GM18517 (cell line): ENCODE measurements around the gene PEX11G.

ENCODE experiments used
- ATAC-seq: cut with Tn5 transposase; IDR thresholded peaks from one replicate; pipeline ENCODE4 v1.9.1; 2021; ENCODE audit warnings: mild to moderate bottlenecking, moderate library complexity; ENCODE audit not compliant: unreplicated experiment

Gene PEX11G

DNA sequence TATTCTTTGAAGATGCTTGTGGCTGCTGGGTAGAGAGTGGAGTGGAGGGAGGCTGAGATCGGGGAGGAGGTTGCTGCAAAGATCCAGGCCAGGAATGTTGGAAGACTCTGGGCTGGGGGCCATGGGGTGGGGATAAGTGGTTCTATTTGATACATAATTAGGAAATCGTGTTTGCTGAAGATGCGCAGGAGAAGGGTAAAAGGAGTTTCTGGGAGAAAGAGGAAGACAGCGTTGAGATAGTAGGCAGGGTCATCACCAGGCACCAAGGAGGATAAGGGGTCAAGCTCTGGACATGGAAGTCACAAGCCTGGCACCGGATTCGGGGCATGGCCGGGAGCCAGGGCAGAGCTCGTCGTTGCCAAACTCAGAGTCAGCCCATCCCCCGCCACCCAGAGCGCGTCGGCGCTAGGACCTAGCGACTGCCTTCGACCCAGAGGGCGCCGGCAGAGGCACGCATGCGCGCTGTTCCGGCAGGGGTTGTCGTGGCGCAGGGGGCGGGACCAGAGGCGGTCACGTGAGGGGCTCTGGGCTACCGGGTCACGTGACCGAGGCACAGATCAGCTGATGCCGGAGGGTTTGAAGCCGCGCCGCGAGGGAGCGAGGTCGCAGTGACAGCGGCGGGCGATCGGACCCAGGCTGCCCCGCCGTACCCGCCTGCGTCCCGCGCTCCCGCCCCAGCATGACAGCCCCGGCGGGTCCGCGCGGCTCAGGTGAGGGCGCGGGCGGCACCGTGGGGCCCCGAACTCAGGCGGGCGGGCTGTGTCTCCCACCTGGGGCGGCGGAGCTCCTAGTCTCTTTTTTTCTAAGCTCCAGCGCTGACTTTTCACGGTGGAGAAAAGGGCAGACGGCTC lies 33.5 kb upstream of the PEX11G start, which contains the start of gene MCOLN1:
TSS of gene MCOLN1 (plus strand) at position 553 of the 851 bp plus-strand sequence. CDS start at position 680, 127 bp downstream.
- peak; percentile 86 for ATAC-seq

DNA sequence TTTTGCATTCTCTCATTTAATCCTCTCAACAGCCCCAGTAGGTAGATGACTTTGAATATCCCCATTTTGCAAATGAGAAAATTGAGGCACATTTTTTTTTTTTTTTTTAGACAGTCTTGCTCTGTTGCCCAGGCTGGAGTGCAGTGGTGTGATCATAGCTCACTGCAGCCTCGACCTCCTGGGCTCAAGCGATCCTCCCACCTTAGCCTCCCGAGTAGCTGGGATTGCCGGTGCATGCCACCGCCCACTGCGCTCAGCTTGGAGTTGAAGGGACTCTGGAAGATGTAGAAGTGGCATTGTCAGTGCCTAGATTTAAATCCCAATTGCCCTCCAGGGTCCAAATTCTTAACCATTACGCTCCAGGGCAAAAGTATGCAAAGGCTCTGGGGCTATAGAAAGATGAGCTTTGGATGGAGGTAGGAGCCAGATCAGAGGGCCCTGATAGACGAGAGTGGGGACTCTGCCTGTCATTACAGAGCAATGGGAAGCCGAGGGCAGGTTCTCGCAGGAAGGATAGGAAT lies 32.8 kb upstream of the PEX11G start:
- no peak for ATAC-seq

DNA sequence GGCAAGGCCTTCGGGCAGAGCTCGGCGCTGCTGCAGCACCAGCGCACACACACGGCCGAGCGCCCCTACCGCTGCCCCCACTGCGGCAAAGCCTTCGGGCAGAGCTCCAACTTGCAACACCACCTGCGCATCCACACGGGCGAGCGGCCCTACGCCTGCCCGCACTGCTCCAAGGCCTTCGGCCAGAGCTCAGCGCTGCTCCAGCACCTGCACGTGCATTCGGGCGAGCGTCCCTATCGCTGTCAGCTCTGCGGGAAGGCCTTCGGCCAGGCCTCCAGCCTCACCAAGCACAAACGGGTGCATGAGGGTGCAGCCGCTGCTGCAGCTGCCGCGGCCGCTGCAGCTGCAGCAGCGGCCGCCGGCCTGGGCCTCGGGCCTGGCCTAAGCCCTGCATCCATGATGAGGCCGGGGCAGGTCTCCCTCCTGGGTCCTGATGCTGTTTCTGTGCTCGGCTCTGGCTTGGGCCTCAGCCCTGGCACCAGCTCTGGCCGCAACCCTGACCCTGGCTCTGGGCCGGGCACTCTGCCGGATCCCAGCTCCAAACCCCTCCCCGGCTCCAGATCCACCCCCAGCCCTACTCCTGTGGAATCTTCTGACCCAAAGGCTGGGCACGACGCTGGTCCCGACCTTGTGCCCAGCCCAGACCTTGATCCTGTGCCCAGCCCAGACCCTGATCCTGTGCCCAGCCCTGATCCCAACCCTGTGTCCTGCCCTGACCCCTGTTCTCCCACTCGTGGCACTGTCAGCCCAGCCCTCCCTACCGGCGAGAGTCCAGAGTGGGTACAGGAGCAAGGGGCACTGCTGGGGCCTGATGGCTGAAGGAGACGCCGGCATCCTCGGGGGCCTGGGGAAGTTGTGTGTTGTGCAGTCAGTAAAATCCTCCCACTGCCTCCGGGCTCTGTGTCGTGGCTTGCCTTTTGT lies 31.6 kb upstream of the PEX11G start:
- ATAC-seq: no peak

- no peak for ATAC-seq
Measured at GRCh38 chr19:7519361-7520130, 30.7 kb upstream of the PEX11G start.

DNA sequence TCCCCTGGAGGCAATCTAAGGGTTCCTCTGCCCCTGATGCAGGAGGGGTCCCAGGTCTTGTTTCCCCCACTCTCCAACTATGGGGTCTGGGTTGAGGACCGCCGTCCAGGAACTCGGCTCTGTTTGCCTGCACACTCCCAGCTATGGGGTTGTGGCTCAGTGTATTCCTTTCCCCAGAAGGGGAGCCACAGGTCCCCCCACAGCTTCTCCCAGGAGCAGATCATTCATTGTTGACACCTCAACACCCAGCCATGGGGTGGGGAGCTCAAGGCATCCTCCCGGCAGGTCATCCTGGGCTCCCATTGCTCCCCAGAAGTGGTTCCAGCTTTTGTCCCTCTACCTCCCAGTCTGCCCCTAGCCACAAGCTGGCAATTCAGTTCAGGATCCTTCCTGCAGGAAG lies 28.0 kb upstream of the PEX11G start:
- ATAC-seq: no peak

- no peak for ATAC-seq
Measured at GRCh38 chr19:7516333-7516732, 27.5 kb upstream of the PEX11G start.

GRCh38 chr19:7515645-7516151 lies 26.9 kb upstream of the PEX11G start, which contains the start of gene ZNF358:
TSS of gene ZNF358 (plus strand) at chr19:7516103. CDS start at chr19:7519243, 3,140 bp downstream.
- ATAC-seq: no peak

- ATAC-seq: no peak
Measured at GRCh38 chr19:7515110-7515644, 26.3 kb upstream of the PEX11G start.

GRCh38 chr19:7513809-7514642 lies 25.2 kb upstream of the PEX11G start:
- no peak for ATAC-seq

GRCh38 chr19:7512400-7512851 lies 23.6 kb upstream of the PEX11G start:
- no peak for ATAC-seq

GRCh38 chr19:7509625-7510024 lies 20.8 kb upstream of the PEX11G start:
- ATAC-seq: no peak

GRCh38 chr19:7507884-7508283 lies 19.0 kb upstream of the PEX11G start:
- ATAC-seq: no peak

- no peak for ATAC-seq
Measured at GRCh38 chr19:7506385-7507328, 17.8 kb upstream of the PEX11G start.

DNA sequence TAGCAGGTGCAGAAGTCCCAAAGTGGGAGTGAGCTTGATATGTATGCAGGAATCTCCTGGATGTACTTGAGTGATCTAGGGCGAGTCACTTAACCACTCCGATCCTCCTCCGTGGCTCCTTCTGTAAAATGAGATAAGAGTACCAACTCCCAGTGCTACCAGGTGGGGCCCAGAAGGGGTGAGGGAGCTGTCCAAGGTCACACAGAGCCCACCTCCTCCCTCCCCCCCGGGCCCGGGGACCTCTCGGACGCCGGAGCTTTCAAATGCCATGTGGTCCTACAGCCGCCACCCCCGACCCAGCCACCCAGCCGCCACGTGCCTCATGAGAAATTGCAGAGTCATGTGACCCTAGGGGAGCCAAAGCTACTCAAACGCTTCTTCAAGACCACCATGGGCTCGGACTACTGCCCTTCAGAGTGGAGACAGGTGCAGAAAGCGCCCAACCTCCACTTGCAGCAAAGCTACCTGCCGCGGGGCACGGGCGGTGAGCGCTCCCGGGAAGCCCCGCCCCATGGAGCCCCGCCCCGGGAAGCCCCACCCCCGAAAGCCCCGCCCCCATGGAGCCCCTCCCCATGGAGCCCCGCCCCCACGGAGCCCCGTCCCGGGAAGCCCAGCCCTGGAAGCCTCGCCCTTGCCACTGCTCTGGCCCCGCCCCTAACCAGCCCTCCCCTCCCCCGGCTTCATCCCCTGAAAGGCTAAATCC lies 17.0 kb upstream of the PEX11G start:
- ATAC-seq: no peak

GRCh38 chr19:7505288-7505681 lies 16.4 kb upstream of the PEX11G start:
- ATAC-seq: no peak

GRCh38 chr19:7504684-7505083 lies 15.8 kb upstream of the PEX11G start:
- no peak for ATAC-seq

GRCh38 chr19:7502552-7502951 lies 13.7 kb upstream of the PEX11G start:
- ATAC-seq: no peak
